CD4-positive, alpha-beta T cell (primary cell): ENCODE data around the gene MED15. TPM values are rescaled to one million over a fixed set of nuclear protein-coding genes. Genes with fewer than 3 reads are reported as not detected.
A peak's percentile ranks its signal among the peaks of the same experiment; 100 is the strongest.

ENCODE experiments used
- ATAC-seq: fragments of 200-7000 bp; cut with Tn5 transposase; one replicate; pipeline ENCODE4 v1.10.0; 2022; ENCODE audit warnings: mild to moderate bottlenecking; ENCODE audit not compliant: poor library complexity
- CTCF ChIA-PET: fragments of 350-600 bp; sonication (Branson Sonifier 250); formaldehyde crosslinking; loops from one replicate; lab custom pipeline; 2021; ENCODE audit warnings: antibody characterized with exemption, inconsistent platforms; lab: Charles Lee
- POLR2A ChIA-PET: fragments of 350-600 bp; sonication (Branson Sonifier 250); formaldehyde crosslinking; loops from one replicate; lab custom pipeline; 2021; ENCODE audit warnings: antibody characterized with exemption, inconsistent platforms; lab: Charles Lee
- DNase-seq, 14 experiments: peaks; one replicate each; pipeline ENCODE4 v3.0.0-alpha.2; 2013 to 2020; ENCODE audit warnings: mixed read lengths in 2 of 14
- H3K27ac ChIP-seq, 2 donors: one replicate each; pipeline versions ENCODE4 v1.5.1 to v1.7.0; 2013; ENCODE audit warnings: low read length in 2 of 2, low read depth in 1 of 2, mild to moderate bottlenecking in 1 of 2
- H3K27me3 ChIP-seq, 2 experiments: 1 replicate in 1 of 2; 2 replicates in 1 of 2; pipeline versions ENCODE4 v1.6.1 to v1.7.0; 2013; ENCODE audit warnings: low read length in 2 of 2, control low read depth in 1 of 2, mild to moderate bottlenecking in 1 of 2, moderate library complexity in 1 of 2; ENCODE audit not compliant: insufficient read depth in 2 of 2, control insufficient read depth in 1 of 2
- H3K36me3 ChIP-seq: one replicate; pipeline ENCODE4 v1.6.1; 2013; ENCODE audit warnings: low read length, control low read depth; ENCODE audit not compliant: insufficient read depth
- H3K4me1 ChIP-seq: one replicate; pipeline ENCODE4 v1.6.1; 2013; ENCODE audit warnings: low read length, control low read depth; ENCODE audit not compliant: insufficient read depth
- H3K4me3 ChIP-seq: one replicate; pipeline ENCODE4 v1.5.1; 2013; ENCODE audit warnings: mild to moderate bottlenecking, low read length, moderate library complexity
- H3K9me3 ChIP-seq, 2 experiments: 1 replicate in 1 of 2; 2 replicates in 1 of 2; pipeline versions ENCODE4 v1.6.1 to v1.7.0; 2013; ENCODE audit warnings: low read length in 2 of 2, mild to moderate bottlenecking in 2 of 2, control low read depth in 1 of 2, moderate library complexity in 1 of 2; ENCODE audit not compliant: control insufficient read depth in 1 of 2, insufficient read depth in 1 of 2
- H3K27ac Mint-ChIP-seq: one replicate; pipeline ENCODE4 v1.8.0; 2020; ENCODE audit warnings: mixed read lengths
- H3K27me3 Mint-ChIP-seq: one replicate; pipeline ENCODE4 v1.8.0; 2021; ENCODE audit warnings: mixed read lengths
- H3K36me3 Mint-ChIP-seq: one replicate; pipeline ENCODE4 v1.8.0; 2021; ENCODE audit warnings: low read depth, mixed read lengths
- H3K4me1 Mint-ChIP-seq: one replicate; pipeline ENCODE4 v1.8.0; 2021; ENCODE audit warnings: low read depth, mixed read lengths
- H3K4me3 Mint-ChIP-seq: one replicate; pipeline ENCODE4 v1.8.0; 2020; ENCODE audit warnings: mild to moderate bottlenecking, mixed read lengths
- H3K9me3 Mint-ChIP-seq: one replicate; pipeline ENCODE4 v1.8.0; 2020; ENCODE audit warnings: mixed read lengths
- intact Hi-C, 2 experiments: fragments of 100-400 bp; cut with DNase I in 1 of 2; cut with micrococcal nuclease in 1 of 2; formaldehyde crosslinking; loops; one replicate each; pipeline versions ENCODE4 v1.15.1 to v1.9.0; 2023 to 2025; cut with DNase I, micrococcal nuclease
- total RNA-seq, 174 experiments: library from RNA in 2 of 174; stranded (reverse) in 2 of 174; gene quantifications; one replicate each; pipeline ENCODE4 v1.2.3 and lab custom pipeline; 2021 to 2026
- TF ChIP-seq, protein P1 (sequence below): fragments of 200-600 bp; IDR thresholded peaks from one replicate; pipeline ENCODE4 v1.8.0; 2022; ENCODE audit warnings: antibody characterized with exemption, mild to moderate bottlenecking

The MED15 gene
- total RNA-seq, 2 experiments from 2014 or later = 181 to 191 TPM

DNA sequence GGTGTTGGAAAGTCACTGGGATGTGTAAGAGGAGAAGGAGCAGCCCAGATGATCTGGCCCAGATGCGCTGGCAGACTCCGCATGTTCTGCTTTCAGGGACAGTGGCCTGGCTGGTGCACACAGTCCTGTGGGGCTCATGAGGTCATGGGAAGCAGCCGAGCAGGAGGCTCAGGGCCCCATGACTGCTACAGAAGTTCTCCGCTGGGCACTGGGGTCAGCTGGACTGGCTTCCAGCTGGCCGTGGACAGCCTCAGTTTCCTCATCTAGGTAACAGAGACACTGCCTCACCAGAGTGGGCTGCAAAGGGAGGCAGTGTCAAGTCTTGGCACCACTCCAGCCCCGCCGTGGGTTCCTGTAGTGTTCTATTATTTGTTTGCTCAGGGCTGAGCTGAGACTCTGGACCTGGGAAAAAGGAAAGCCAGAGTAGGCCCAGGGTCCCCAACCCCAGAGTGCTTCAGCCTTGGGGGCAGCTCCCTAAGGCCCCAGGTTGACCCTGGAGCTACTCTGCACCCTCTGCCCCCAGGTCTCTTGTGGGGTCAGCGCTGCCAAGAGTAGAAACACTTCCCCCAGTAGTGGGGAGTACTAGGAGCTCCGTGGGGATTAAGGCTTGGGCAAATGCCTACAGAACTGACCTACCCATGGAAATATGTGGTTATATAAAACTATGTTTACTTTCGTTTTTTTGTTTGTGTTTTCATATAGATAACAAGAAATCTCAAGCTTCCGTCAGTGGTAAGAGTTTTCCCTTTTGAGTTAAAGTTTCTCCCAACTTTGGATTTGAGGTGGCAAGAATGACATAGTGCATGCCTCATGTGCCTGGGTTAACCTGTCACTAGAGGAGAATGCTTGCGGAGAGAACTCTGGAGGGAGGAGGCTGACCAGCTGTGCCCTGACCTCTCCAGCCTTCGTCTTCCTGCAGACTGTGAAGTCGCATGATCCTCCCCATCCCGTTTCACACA is 45.3 kb downstream of the MED15 start:
- DNase-seq (no peak), ATAC-seq (no peak)
- TF ChIP-seq, protein P1, sequence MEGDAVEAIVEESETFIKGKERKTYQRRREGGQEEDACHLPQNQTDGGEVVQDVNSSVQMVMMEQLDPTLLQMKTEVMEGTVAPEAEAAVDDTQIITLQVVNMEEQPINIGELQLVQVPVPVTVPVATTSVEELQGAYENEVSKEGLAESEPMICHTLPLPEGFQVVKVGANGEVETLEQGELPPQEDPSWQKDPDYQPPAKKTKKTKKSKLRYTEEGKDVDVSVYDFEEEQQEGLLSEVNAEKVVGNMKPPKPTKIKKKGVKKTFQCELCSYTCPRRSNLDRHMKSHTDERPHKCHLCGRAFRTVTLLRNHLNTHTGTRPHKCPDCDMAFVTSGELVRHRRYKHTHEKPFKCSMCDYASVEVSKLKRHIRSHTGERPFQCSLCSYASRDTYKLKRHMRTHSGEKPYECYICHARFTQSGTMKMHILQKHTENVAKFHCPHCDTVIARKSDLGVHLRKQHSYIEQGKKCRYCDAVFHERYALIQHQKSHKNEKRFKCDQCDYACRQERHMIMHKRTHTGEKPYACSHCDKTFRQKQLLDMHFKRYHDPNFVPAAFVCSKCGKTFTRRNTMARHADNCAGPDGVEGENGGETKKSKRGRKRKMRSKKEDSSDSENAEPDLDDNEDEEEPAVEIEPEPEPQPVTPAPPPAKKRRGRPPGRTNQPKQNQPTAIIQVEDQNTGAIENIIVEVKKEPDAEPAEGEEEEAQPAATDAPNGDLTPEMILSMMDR = peak; percentile 1
- no peaks in the 10 kb centered on the region for H3K9me3 Mint-ChIP-seq
- peak overlapping the region; percentile 92 for H3K27ac Mint-ChIP-seq
- H3K27me3 Mint-ChIP-seq = no peaks in the 10 kb centered on the region
- Histone ChIP-seq H3K27ac (peak overlapping the region; percentile 86 to 89), H3K4me1 (peaks cover 100% of the 10 kb centered on the region), H3K36me3 (peaks cover 50% of the 10 kb centered on the region), H3K9me3 (no peaks in the 10 kb centered on the region), H3K27me3 (no peaks in the 10 kb centered on the region), H3K4me3 (peak overlapping the region; percentile 29)
- peak overlapping the region; percentile 87 for H3K4me3 Mint-ChIP-seq
- ChIA-PET POLR2A (interaction anchor here (0.9 to 11.1 kb wide), 4 partner anchors 13 to 89 kb away, joined by 3 to 343 read pairs (median 45); partner anchors contain the start of gene MED15), CTCF (interaction anchor here (1.1 to 8.5 kb wide), 3 partner anchors 14 to 30 kb away, joined by 3 to 107 read pairs (median 7); no protein-coding TSS in a partner anchor)
- peaks cover 76% of the 10 kb centered on the region for H3K36me3 Mint-ChIP-seq
- H3K4me1 Mint-ChIP-seq = peaks cover 88% of the 10 kb centered on the region
- intact Hi-C loops = loop anchor here (5.0 to 10.0 kb wide), 2 partner anchors 35 to 98 kb away; no protein-coding TSS in a partner anchor

DNA sequence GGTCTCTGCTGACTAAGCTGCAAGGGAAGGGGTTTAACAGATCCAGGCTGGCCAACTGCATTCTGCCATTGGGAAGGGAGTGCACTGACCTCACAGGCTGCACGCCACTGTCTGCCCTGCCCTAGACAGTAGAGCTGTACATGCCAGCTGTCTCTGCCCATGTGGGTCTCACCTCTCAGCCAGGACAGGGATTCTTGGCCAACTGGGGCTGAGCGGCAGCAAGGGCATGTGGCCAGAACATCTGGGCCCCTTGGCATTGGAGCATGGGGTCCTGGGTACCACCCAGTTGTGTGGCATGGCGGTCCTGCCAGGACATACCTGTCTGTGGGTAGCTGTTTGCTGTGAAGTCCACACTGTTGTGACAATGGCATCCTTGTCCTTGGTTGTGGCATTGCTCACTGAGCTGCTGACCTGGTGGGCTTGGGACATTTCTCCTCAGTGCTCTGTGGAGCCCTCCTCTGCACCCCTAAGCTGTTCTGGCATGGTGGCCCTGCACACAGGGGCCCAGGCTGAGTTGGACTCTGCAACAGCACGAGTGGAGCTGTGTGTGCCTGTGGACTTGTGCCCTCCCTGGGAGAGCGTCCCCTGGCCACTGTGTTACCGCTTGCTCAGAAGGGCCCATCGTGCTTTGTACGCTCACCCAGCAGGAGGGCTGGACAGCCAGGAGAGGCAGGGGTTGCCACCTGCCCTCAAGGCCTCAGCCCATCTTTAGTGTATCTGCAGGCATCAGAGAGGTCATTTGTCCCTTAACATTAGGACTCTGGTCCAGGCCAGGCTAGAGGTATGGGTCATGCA is 46.7 kb downstream of the MED15 start:
- no peak overlapping the region for H3K4me3 ChIP-seq
- H3K36me3 Mint-ChIP-seq = peaks cover 88% of the 10 kb centered on the region
- peaks cover 93% of the 10 kb centered on the region for H3K4me1 Mint-ChIP-seq
- H3K9me3 ChIP-seq = peaks cover 4 to 7% of the 10 kb centered on the region in 2 experiments
- peak in 1 of 14 experiments; percentile 13 for DNase-seq
- peak overlapping the region; percentile 92 for H3K27ac Mint-ChIP-seq
- ChIA-PET CTCF (interaction anchor here (8.5 kb wide), 1 partner anchor 12 kb away, joined by 107 read pairs; no protein-coding TSS in a partner anchor), POLR2A (interaction anchor here (6.2 to 11.1 kb wide), 2 partner anchors 13 to 91 kb away, joined by 45 to 343 read pairs; no protein-coding TSS in a partner anchor)
- H3K27me3 ChIP-seq = no peaks in the 10 kb centered on the region
- H3K4me1 ChIP-seq = peaks cover 96% of the 10 kb centered on the region
- H3K27me3 Mint-ChIP-seq = no peaks in the 10 kb centered on the region
- H3K27ac ChIP-seq = peak overlapping the region in 1 of 2 donors; percentile 36
- TF ChIP-seq, protein P1 = no peak
- ATAC-seq = no peak
- peaks cover 4% of the 10 kb centered on the region for H3K9me3 Mint-ChIP-seq
- intact Hi-C loops = loop anchor here (5.0 to 10.0 kb wide), 2 partner anchors 37 to 99 kb away; no protein-coding TSS in a partner anchor
- no peak overlapping the region for H3K4me3 Mint-ChIP-seq
- peaks cover 63% of the 10 kb centered on the region for H3K36me3 ChIP-seq

DNA sequence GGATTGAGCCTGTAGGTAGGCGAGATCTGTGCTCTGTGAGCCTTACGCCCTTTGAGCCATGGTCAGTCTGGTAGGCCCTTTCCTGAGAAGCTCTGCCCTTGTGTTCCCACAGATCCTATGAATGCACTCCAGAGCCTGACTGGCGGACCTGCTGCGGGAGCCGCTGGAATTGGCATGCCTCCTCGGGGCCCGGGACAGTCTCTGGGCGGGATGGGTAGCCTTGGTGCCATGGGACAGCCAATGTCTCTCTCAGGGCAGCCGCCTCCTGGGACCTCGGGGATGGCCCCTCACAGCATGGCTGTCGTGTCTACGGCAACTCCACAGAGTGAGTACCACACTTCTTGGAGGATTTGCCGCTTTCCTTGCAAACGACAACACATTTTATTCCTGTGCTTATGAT is 47.4 kb downstream of the MED15 start:
- intact Hi-C loops = loop anchor here (5.0 to 10.0 kb wide), 2 partner anchors 38 to 100 kb away; no protein-coding TSS in a partner anchor
- CTCF ChIA-PET = interaction anchor here (2.8 kb wide), 1 partner anchor 10 kb away, joined by 15 read pairs; no protein-coding TSS in a partner anchor
- Histone ChIP-seq H3K9me3 (peaks cover 7% of the 10 kb centered on the region in 2 experiments), H3K4me3 (no peak overlapping the region), H3K27me3 (no peaks in the 10 kb centered on the region), H3K36me3 (peaks cover 67% of the 10 kb centered on the region), H3K4me1 (peaks cover 90% of the 10 kb centered on the region), H3K27ac (peak overlapping the region in 1 of 2 donors; percentile 36)
- POLR2A ChIA-PET = interaction anchor here (3.5 to 11.1 kb wide), 4 partner anchors 13 to 91 kb away, joined by 45 to 343 read pairs (median 62); partner anchors contain the start of gene MED15
- H3K4me1 Mint-ChIP-seq = peaks cover 93% of the 10 kb centered on the region
- TF ChIP-seq, protein P1 = no peak
- H3K9me3 Mint-ChIP-seq = peaks cover 6% of the 10 kb centered on the region
- H3K27ac Mint-ChIP-seq = peak overlapping the region; percentile 92
- ATAC-seq = no peak
- no peak for DNase-seq
- peak overlapping the region; percentile 67 for H3K4me3 Mint-ChIP-seq
- H3K36me3 Mint-ChIP-seq = peaks cover 89% of the 10 kb centered on the region
- H3K27me3 Mint-ChIP-seq = no peaks in the 10 kb centered on the region
